Thyroid gland (tissue), 4 donors: ENCODE results near the gene PDE6A.

ENCODE experiments used
- CTCF ChIP-seq, 6 experiments: fragments of 200-600 bp in 3 of 6; fragments of 450-650 bp in 3 of 6; sonication (generic) in 3 of 6; IDR thresholded peaks; one replicate each; pipeline ENCODE4 v1.5.1; 2016 to 2019; ENCODE audit warnings: antibody characterized with exemption in 6 of 6, mild to moderate bottlenecking in 2 of 6, inconsistent platforms in 1 of 6, moderate library complexity in 1 of 6
- POLR2A ChIP-seq, 2 donors: fragments of 450-650 bp; IDR thresholded peaks; one replicate each; pipeline ENCODE4 v1.6.1; 2017; ENCODE audit warnings: antibody characterized with exemption in 2 of 2, mild to moderate bottlenecking in 2 of 2, moderate library complexity in 1 of 2

DNA sequence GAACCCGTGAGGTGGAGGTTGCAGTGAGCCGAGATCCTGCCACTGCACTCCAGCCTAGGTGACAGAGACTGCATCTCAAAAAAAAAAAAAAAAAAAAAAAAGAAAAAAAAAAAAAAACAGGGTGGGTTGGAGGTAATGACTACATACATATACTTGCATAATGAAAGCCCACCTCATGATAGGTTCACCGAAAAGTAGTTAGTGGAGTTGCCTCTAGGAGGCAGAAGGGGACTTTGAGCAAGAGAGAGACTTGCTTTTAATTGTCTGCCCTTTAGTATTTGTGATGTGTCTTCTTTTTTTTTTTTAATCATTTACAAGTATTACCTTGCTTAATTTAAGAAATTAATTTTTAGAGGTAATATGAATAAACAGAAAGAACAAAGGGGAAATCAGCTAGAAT is 114.6 kb downstream of the PDE6A start:
- TF ChIP-seq CTCF (IDR thresholded peaks at IDR 0.05) (no peak), POLR2A (IDR thresholded peaks at IDR 0.05) (no peak)
